GM23338 (cell line): ENCODE measurements around the gene DNAH6. TPM values are rescaled to one million over a fixed set of nuclear protein-coding genes. Genes with fewer than 3 reads are reported as not detected.

ENCODE experiments used
- ATAC-seq: fragments of 200-7000 bp; cut with Tn5 transposase; 3 replicates; pipeline ENCODE4 v1.9.1; 2020
- DNase-seq: peaks from one replicate; pipeline ENCODE4 v3.0.0-alpha.2; 2015; ENCODE audit warnings: low spot score
- H2AFZ ChIP-seq: fragments of 200-600 bp; sonication (generic); 2 replicates; pipeline ENCODE4 v1.8.0; 2016; ENCODE audit warnings: antibody characterized with exemption, mild to moderate bottlenecking, moderate library complexity
- H3F3A ChIP-seq: fragments of 200-600 bp; sonication (generic); replicated peaks from 2 replicates; pipeline ENCODE4 v1.8.0; 2017; ENCODE audit warnings: antibody characterized with exemption, mixed run types, low read depth
- H3K27ac ChIP-seq: fragments of 200-600 bp; sonication (generic); 2 replicates; pipeline ENCODE4 v1.6.1; 2016; ENCODE audit warnings: low read depth
- H3K27me3 ChIP-seq: fragments of 200-600 bp; sonication (generic); 2 replicates; pipeline ENCODE4 v1.8.0; 2016; ENCODE audit warnings: mild to moderate bottlenecking, mixed run types, moderate library complexity; ENCODE audit not compliant: insufficient read depth
- H3K36me3 ChIP-seq: fragments of 200-600 bp; sonication (generic); 2 replicates; pipeline ENCODE4 v1.8.0; 2016; ENCODE audit warnings: mild to moderate bottlenecking; ENCODE audit not compliant: insufficient read depth
- H3K4me1 ChIP-seq: fragments of 200-600 bp; sonication (generic); 2 replicates; pipeline ENCODE4 v1.8.0; 2016; ENCODE audit warnings: mild to moderate bottlenecking, moderate library complexity; ENCODE audit not compliant: insufficient read depth
- H3K4me2 ChIP-seq: fragments of 200-600 bp; sonication (generic); 2 replicates; pipeline ENCODE4 v1.7.1; 2017; ENCODE audit warnings: mixed run types
- H3K4me3 ChIP-seq: fragments of 200-600 bp; sonication (generic); 2 replicates; pipeline ENCODE4 v1.6.1; 2016; ENCODE audit warnings: mixed run types
- H3K79me2 ChIP-seq: fragments of 200-600 bp; sonication (generic); replicated peaks from 2 replicates; pipeline ENCODE4 v1.8.0; 2017; ENCODE audit warnings: mild to moderate bottlenecking; ENCODE audit not compliant: insufficient read depth
- H3K9me2 ChIP-seq: fragments of 200-600 bp; sonication (generic); 2 replicates; pipeline ENCODE4 v1.8.0; 2017; ENCODE audit not compliant: insufficient read depth
- H4K20me1 ChIP-seq: fragments of 200-600 bp; sonication (generic); replicated peaks from 2 replicates; pipeline ENCODE4 v1.8.0; 2017; ENCODE audit warnings: mild to moderate bottlenecking; ENCODE audit not compliant: insufficient read depth
- H3K27ac Mint-ChIP-seq: 2 replicates; pipeline ENCODE4 v1.8.0; 2020; ENCODE audit warnings: inconsistent platforms, mild to moderate bottlenecking, moderate library complexity, mixed read lengths
- H3K27me3 Mint-ChIP-seq: 3 replicates; pipeline ENCODE4 v1.8.0; 2022; ENCODE audit warnings: low read depth, mild to moderate bottlenecking, moderate library complexity, mixed read lengths, inconsistent platforms; ENCODE audit not compliant: insufficient read depth, poor library complexity
- H3K36me3 Mint-ChIP-seq: 3 replicates; pipeline ENCODE4 v1.8.0; 2021; ENCODE audit warnings: low read depth, mild to moderate bottlenecking, inconsistent platforms, moderate library complexity, mixed read lengths
- H3K4me1 Mint-ChIP-seq: 3 replicates; pipeline ENCODE4 v1.8.0; 2020; ENCODE audit warnings: mild to moderate bottlenecking, inconsistent platforms, mixed read lengths
- H3K4me3 Mint-ChIP-seq: 3 replicates; pipeline ENCODE4 v1.8.0; 2021; ENCODE audit warnings: moderate library complexity, mild to moderate bottlenecking, inconsistent platforms, mixed read lengths
- H3K9me3 Mint-ChIP-seq: 3 replicates; pipeline ENCODE4 v1.8.0; 2020; ENCODE audit warnings: moderate library complexity, mild to moderate bottlenecking, inconsistent platforms, mixed read lengths
- CREB1 ChIP-seq: fragments of 250-450 bp; sonication (Bioruptor Pico); IDR thresholded peaks from 2 replicates; pipeline ENCODE4 v1.5.0; 2020; ENCODE audit warnings: low read depth, mild to moderate bottlenecking, moderate library complexity
- EZH2 ChIP-seq: fragments of 200-600 bp; sonication (generic); IDR thresholded peaks from one replicate; pipeline ENCODE4 v1.8.0; 2017; ENCODE audit warnings: antibody characterized with exemption, mild to moderate bottlenecking, low read depth; ENCODE audit not compliant: unreplicated experiment
- EZH2phosphoT487 ChIP-seq: fragments of 200-600 bp; sonication (generic); IDR thresholded peaks from one replicate; pipeline ENCODE4 v1.8.1; 2018; ENCODE audit warnings: antibody characterized with exemption; ENCODE audit not compliant: unreplicated experiment
- JUNB ChIP-seq: IDR thresholded peaks from one replicate; pipeline ENCODE4 v1.6.1; 2016; ENCODE audit warnings: antibody characterized with exemption; ENCODE audit not compliant: unreplicated experiment
- NANOG ChIP-seq: IDR thresholded peaks from 2 replicates; pipeline ENCODE4 v1.6.1; 2016; ENCODE audit warnings: antibody characterized with exemption, borderline replicate concordance
- POLR2AphosphoS5 ChIP-seq: IDR thresholded peaks from 2 replicates; pipeline ENCODE4 v1.6.1; 2016; ENCODE audit warnings: antibody characterized with exemption, low read depth
- STAT1 ChIP-seq: IDR thresholded peaks from one replicate; pipeline ENCODE4 v1.6.1; 2016; ENCODE audit warnings: antibody characterized with exemption; ENCODE audit not compliant: unreplicated experiment
- ZNF114 ChIP-seq: fragments of 250-450 bp; sonication (Bioruptor Pico); IDR thresholded peaks from 2 replicates; pipeline ENCODE4 v1.5.0; 2020; ENCODE audit warnings: mild to moderate bottlenecking, moderate library complexity
- ZNF331 ChIP-seq: fragments of 250-450 bp; sonication (Bioruptor Pico); IDR thresholded peaks from 2 replicates; pipeline ENCODE4 v1.5.0; 2020; ENCODE audit warnings: low read depth, mild to moderate bottlenecking, moderate library complexity
- polyA plus RNA-seq: library from polyadenylated mRNA; unstranded; fragments of >200 nt; fragmentation: Nextera tagmentation; extraction: Ambion mirVana; gene quantifications from 2 replicates; pipeline ENCODE4 v1.2.1, GENCODE V29; 2016
- total RNA-seq: library from RNA; depleted of rRNA; stranded (reverse); fragments of >200 nt; shearing (Covaris generic); gene quantifications from 2 replicates; pipeline ENCODE4 v1.2.3, GENCODE V29; 2014
- TF ChIP-seq, protein P1 (sequence below), 2 experiments: fragments of 200-600 bp in 1 of 2; sonication (generic) in 1 of 2; conservative IDR thresholded peaks; 2 replicates each; pipeline versions ENCODE4 v1.5.1 to v1.6.1; 2016 to 2017; ENCODE audit warnings: antibody characterized with exemption in 2 of 2, low read depth in 2 of 2, mild to moderate bottlenecking in 2 of 2, moderate library complexity in 1 of 2
- TF ChIP-seq, protein P2 (sequence below): fragments of 250-450 bp; sonication (Bioruptor Pico); IDR thresholded peaks from 2 replicates; pipeline ENCODE4 v1.5.0; 2020; ENCODE audit warnings: mild to moderate bottlenecking, moderate library complexity
- TF ChIP-seq, protein P3 (sequence below): IDR thresholded peaks from 2 replicates; pipeline ENCODE4 v1.6.1; 2016; ENCODE audit warnings: antibody characterized with exemption
- TF ChIP-seq, protein P4 (sequence below): IDR thresholded peaks from one replicate; pipeline ENCODE4 v1.6.1; 2018; ENCODE audit warnings: antibody characterized with exemption; ENCODE audit not compliant: unreplicated experiment

DNAH6 gene
- total and polyA plus RNA-seq, 2 experiments from 2014 or later: 0.27 to 0.31 TPM

DNA sequence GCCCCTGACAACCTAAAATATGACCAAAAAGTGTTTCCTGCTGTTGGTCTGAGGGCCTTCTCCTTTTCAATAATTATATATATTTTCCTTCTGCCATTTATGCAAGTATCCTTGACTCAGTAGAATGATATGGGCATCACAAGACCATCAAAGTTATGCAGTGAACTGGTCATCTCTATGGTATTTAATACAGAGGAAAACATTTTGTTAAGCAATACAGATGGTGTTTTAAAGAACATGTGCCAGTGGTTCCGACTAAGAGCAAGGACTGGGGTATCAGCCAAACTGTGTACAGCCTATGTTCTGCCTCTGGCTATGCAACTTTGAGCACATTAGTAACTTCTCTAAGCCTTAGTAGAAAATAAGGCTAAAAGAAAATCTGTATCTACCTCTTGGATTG lies 185.6 kb downstream of the DNAH6 start:
- Mint-ChIP-seq H3K27me3 (peaks cover 2% of the 10 kb centered on the region), H3K36me3 (no peaks in the 10 kb centered on the region), H3K27ac (no peak overlapping the region), H3K9me3 (peaks cover 16% of the 10 kb centered on the region; the same call in 2 of the 3 replicates), H3K4me3 (no peak overlapping the region), H3K4me1 (peaks cover 2% of the 10 kb centered on the region; the same call in 1 of the 3 replicates)
- ATAC-seq (no peak), DNase-seq (no peak)
- H3K79me2 ChIP-seq: no peaks in the 10 kb centered on the region
- no peak overlapping the region for H2AFZ ChIP-seq
- H3K9me2 ChIP-seq: peaks cover 4% of the 10 kb centered on the region
- H3K4me3 ChIP-seq: no peak overlapping the region
- H3K27me3 ChIP-seq: no peaks in the 10 kb centered on the region
- H4K20me1 ChIP-seq: no peaks in the 10 kb centered on the region
- no peak overlapping the region for H3K4me2 ChIP-seq
- TF ChIP-seq EZH2: no peak
- TF ChIP-seq POLR2AphosphoS5: no peak
- TF ChIP-seq CREB1 (CRISPR knock-in tag): no peak
- TF ChIP-seq, protein P1, sequence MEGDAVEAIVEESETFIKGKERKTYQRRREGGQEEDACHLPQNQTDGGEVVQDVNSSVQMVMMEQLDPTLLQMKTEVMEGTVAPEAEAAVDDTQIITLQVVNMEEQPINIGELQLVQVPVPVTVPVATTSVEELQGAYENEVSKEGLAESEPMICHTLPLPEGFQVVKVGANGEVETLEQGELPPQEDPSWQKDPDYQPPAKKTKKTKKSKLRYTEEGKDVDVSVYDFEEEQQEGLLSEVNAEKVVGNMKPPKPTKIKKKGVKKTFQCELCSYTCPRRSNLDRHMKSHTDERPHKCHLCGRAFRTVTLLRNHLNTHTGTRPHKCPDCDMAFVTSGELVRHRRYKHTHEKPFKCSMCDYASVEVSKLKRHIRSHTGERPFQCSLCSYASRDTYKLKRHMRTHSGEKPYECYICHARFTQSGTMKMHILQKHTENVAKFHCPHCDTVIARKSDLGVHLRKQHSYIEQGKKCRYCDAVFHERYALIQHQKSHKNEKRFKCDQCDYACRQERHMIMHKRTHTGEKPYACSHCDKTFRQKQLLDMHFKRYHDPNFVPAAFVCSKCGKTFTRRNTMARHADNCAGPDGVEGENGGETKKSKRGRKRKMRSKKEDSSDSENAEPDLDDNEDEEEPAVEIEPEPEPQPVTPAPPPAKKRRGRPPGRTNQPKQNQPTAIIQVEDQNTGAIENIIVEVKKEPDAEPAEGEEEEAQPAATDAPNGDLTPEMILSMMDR (conservative IDR thresholded peaks at IDR 0.05; ENCODE audit: low read depth in 2 of 2): no peak
- TF ChIP-seq, protein P2, sequence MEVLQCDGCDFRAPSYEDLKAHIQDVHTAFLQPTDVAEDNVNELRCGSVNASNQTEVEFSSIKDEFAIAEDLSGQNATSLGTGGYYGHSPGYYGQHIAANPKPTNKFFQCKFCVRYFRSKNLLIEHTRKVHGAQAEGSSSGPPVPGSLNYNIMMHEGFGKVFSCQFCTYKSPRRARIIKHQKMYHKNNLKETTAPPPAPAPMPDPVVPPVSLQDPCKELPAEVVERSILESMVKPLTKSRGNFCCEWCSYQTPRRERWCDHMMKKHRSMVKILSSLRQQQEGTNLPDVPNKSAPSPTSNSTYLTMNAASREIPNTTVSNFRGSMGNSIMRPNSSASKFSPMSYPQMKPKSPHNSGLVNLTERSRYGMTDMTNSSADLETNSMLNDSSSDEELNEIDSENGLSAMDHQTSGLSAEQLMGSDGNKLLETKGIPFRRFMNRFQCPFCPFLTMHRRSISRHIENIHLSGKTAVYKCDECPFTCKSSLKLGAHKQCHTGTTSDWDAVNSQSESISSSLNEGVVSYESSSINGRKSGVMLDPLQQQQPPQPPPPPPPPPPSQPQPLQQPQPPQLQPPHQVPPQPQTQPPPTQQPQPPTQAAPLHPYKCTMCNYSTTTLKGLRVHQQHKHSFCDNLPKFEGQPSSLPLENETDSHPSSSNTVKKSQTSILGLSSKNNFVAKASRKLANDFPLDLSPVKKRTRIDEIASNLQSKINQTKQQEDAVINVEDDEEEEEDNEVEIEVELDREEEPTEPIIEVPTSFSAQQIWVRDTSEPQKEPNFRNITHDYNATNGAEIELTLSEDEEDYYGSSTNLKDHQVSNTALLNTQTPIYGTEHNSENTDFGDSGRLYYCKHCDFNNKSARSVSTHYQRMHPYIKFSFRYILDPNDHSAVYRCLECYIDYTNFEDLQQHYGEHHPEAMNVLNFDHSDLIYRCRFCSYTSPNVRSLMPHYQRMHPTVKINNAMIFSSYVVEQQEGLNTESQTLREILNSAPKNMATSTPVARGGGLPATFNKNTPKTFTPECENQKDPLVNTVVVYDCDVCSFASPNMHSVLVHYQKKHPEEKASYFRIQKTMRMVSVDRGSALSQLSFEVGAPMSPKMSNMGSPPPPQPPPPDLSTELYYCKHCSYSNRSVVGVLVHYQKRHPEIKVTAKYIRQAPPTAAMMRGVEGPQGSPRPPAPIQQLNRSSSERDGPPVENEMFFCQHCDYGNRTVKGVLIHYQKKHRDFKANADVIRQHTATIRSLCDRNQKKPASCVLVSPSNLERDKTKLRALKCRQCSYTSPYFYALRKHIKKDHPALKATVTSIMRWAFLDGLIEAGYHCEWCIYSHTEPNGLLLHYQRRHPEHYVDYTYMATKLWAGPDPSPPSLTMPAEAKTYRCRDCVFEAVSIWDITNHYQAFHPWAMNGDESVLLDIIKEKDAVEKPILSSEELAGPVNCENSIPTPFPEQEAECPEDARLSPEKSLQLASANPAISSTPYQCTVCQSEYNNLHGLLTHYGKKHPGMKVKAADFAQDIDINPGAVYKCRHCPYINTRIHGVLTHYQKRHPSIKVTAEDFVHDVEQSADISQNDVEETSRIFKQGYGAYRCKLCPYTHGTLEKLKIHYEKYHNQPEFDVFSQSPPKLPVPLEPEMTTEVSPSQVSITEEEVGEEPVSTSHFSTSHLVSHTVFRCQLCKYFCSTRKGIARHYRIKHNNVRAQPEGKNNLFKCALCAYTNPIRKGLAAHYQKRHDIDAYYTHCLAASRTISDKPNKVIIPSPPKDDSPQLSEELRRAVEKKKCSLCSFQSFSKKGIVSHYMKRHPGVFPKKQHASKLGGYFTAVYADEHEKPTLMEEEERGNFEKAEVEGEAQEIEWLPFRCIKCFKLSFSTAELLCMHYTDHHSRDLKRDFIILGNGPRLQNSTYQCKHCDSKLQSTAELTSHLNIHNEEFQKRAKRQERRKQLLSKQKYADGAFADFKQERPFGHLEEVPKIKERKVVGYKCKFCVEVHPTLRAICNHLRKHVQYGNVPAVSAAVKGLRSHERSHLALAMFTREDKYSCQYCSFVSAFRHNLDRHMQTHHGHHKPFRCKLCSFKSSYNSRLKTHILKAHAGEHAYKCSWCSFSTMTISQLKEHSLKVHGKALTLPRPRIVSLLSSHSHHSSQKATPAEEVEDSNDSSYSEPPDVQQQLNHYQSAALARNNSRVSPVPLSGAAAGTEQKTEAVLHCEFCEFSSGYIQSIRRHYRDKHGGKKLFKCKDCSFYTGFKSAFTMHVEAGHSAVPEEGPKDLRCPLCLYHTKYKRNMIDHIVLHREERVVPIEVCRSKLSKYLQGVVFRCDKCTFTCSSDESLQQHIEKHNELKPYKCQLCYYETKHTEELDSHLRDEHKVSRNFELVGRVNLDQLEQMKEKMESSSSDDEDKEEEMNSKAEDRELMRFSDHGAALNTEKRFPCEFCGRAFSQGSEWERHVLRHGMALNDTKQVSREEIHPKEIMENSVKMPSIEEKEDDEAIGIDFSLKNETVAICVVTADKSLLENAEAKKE (CRISPR knock-in tag): no peak
- no peak for TF ChIP-seq JUNB
- TF ChIP-seq NANOG: no peak
- TF ChIP-seq ZNF114 (CRISPR knock-in tag): no peak
- TF ChIP-seq ZNF331 (CRISPR knock-in tag): no peak
- TF ChIP-seq, protein P3, sequence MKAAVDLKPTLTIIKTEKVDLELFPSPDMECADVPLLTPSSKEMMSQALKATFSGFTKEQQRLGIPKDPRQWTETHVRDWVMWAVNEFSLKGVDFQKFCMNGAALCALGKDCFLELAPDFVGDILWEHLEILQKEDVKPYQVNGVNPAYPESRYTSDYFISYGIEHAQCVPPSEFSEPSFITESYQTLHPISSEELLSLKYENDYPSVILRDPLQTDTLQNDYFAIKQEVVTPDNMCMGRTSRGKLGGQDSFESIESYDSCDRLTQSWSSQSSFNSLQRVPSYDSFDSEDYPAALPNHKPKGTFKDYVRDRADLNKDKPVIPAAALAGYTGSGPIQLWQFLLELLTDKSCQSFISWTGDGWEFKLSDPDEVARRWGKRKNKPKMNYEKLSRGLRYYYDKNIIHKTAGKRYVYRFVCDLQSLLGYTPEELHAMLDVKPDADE: no peak
- no peak for TF ChIP-seq EZH2phosphoT487
- no peak for TF ChIP-seq STAT1
- TF ChIP-seq, protein P4, sequence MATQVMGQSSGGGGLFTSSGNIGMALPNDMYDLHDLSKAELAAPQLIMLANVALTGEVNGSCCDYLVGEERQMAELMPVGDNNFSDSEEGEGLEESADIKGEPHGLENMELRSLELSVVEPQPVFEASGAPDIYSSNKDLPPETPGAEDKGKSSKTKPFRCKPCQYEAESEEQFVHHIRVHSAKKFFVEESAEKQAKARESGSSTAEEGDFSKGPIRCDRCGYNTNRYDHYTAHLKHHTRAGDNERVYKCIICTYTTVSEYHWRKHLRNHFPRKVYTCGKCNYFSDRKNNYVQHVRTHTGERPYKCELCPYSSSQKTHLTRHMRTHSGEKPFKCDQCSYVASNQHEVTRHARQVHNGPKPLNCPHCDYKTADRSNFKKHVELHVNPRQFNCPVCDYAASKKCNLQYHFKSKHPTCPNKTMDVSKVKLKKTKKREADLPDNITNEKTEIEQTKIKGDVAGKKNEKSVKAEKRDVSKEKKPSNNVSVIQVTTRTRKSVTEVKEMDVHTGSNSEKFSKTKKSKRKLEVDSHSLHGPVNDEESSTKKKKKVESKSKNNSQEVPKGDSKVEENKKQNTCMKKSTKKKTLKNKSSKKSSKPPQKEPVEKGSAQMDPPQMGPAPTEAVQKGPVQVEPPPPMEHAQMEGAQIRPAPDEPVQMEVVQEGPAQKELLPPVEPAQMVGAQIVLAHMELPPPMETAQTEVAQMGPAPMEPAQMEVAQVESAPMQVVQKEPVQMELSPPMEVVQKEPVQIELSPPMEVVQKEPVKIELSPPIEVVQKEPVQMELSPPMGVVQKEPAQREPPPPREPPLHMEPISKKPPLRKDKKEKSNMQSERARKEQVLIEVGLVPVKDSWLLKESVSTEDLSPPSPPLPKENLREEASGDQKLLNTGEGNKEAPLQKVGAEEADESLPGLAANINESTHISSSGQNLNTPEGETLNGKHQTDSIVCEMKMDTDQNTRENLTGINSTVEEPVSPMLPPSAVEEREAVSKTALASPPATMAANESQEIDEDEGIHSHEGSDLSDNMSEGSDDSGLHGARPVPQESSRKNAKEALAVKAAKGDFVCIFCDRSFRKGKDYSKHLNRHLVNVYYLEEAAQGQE: no peak
- H3K4me1 ChIP-seq: no peaks in the 10 kb centered on the region
- no peaks in the 10 kb centered on the region for H3K36me3 ChIP-seq
- no peak overlapping the region for H3K27ac ChIP-seq
- no peaks in the 10 kb centered on the region for H3F3A ChIP-seq
